AG09319 (cell line): ENCODE results near the gene HMX1.

Experiments used
- DNase-seq: peaks from one replicate; pipeline ENCODE4 v3.0.0-alpha.2; 2010; ENCODE audit warnings: low read depth; ENCODE audit errors: extremely low read depth
- CTCF ChIP-seq: IDR thresholded peaks from 2 replicates; pipeline ENCODE4 v1.5.1; 2011; ENCODE audit warnings: low read depth, mild to moderate bottlenecking, inconsistent platforms, low read length, moderate library complexity

The HMX1 gene

DNA sequence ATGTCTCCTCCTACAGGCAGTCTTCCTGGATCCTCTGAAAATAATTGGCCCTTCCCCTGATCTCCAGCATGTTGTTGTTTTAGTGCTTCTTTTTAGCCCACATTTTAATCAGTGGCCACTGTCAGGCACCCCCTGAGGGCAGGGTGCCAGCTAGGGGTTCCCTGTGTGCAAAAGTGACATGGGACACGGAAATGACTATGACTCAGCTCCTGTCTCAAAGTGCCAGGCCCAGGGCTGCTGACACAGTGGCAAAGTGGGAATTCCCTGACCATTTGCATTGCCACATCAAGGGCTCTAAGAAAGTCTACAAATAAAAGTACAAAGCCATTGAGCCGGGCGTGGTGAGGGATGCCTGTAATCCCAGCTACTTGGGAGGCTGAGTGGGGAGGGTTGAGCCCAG is 24.8 kb downstream of the HMX1 start:
- no peak for DNase-seq
- TF ChIP-seq CTCF: no peak

GRCh38 chr4:8846046-8846720 is 25.5 kb downstream of the HMX1 start:
- TF ChIP-seq CTCF: no peak
- no peak for DNase-seq

- no peak for DNase-seq
- no peak for TF ChIP-seq CTCF
Measured at GRCh38 chr4:8844976-8845690, 26.5 kb downstream of the HMX1 start.

DNA sequence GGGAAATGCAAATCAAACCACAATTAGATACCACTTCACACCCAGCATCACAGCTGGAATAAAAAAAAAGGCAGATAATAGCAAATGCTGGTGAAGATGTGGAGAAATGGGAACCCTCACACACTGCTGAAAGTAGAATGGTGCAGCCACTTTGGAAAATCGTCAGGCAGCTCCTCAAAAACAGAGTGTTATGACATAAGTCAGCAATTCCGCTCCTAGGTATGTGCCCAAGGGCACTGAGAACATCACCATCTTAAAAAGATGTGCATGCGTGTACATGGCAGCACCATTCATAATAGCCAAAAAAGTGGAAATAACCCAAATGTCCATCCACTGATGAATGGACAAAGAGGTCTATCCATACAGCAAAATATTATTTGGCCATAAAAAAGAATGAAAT is 28.0 kb downstream of the HMX1 start:
- no peak for TF ChIP-seq CTCF
- DNase-seq: no peak

- no peak for TF ChIP-seq CTCF
Measured at GRCh38 chr4:8842614-8843013, 29.0 kb downstream of the HMX1 start.

GRCh38 chr4:8841678-8842268 is 29.9 kb downstream of the HMX1 start:
- no peak for TF ChIP-seq CTCF
- no peak for DNase-seq

More at GRCh38 chr4:8842614-8843013, 29.0 kb downstream of the HMX1 start:
- no peak for DNase-seq

- no peak for TF ChIP-seq CTCF
- no peak for DNase-seq
Measured at GRCh38 chr4:8840816-8841455, 30.7 kb downstream of the HMX1 start.
